AG08396 (cell line): ENCODE results near the gene IGSF21.

ENCODE experiments used
- DNase-seq: peaks from one replicate; pipeline ENCODE4 v3.0.0; 2012; ENCODE audit warnings: low spot score, mixed read lengths

Gene IGSF21

GRCh38 chr1:18327650-18328049, 220.1 kb downstream of the IGSF21 start:
- no peak for DNase-seq

GRCh38 chr1:18328803-18329202, 221.2 kb downstream of the IGSF21 start:
- DNase-seq, result no peak

- DNase-seq, result no peak
These were observed 222.1 kb downstream of the IGSF21 start for GRCh38 chr1:18329469-18330253.

- DNase-seq, result no peak
These were observed 225.0 kb downstream of the IGSF21 start for GRCh38 chr1:18332576-18332975.

GRCh38 chr1:18333220-18333619, 225.6 kb downstream of the IGSF21 start:
- no peak for DNase-seq

GRCh38 chr1:18336801-18337200, 229.2 kb downstream of the IGSF21 start:
- no peak for DNase-seq

GRCh38 chr1:18337757-18338156, 230.2 kb downstream of the IGSF21 start:
- DNase-seq, result no peak

- no peak for DNase-seq
These were observed 231.6 kb downstream of the IGSF21 start for GRCh38 chr1:18339161-18339560.

- DNase-seq, result no peak
These were observed 232.7 kb downstream of the IGSF21 start for GRCh38 chr1:18340158-18340764.

GRCh38 chr1:18340787-18341186, 233.2 kb downstream of the IGSF21 start:
- no peak for DNase-seq

- DNase-seq, result no peak
These were observed 233.9 kb downstream of the IGSF21 start for GRCh38 chr1:18341291-18342069.

GRCh38 chr1:18342744-18343143, 235.1 kb downstream of the IGSF21 start:
- DNase-seq, result no peak

- DNase-seq, result no peak
These were observed 236.0 kb downstream of the IGSF21 start for GRCh38 chr1:18343581-18343980.

GRCh38 chr1:18344755-18345154, 237.2 kb downstream of the IGSF21 start:
- no peak for DNase-seq

- DNase-seq, result no peak
These were observed 240.0 kb downstream of the IGSF21 start for GRCh38 chr1:18347559-18347958.

GRCh38 chr1:18348354-18348753, 240.8 kb downstream of the IGSF21 start:
- DNase-seq, result no peak

GRCh38 chr1:18350747-18351146, 243.1 kb downstream of the IGSF21 start:
- DNase-seq, result no peak

- no peak for DNase-seq
These were observed 244.1 kb downstream of the IGSF21 start for GRCh38 chr1:18351735-18352134.

GRCh38 chr1:18352636-18353265, 245.2 kb downstream of the IGSF21 start:
- DNase-seq, result no peak

- no peak for DNase-seq
These were observed 245.9 kb downstream of the IGSF21 start for GRCh38 chr1:18353528-18353927.

GRCh38 chr1:18353992-18354391, 246.4 kb downstream of the IGSF21 start:
- no peak for DNase-seq

GRCh38 chr1:18354612-18355011, 247.0 kb downstream of the IGSF21 start:
- DNase-seq, result no peak
